Right ventricle myocardium superior (tissue), 1 donor: Measurements from ENCODE around the gene HIBADH. TPM values are rescaled to one million over a fixed set of nuclear protein-coding genes. Genes with fewer than 3 reads are reported as not detected.

ENCODE experiments used
- ATAC-seq: fragments of 200-7000 bp; cut with Tn5 transposase; one replicate; pipeline ENCODE4 v1.9.1; 2020; ENCODE audit warnings: mild to moderate bottlenecking; ENCODE audit not compliant: poor library complexity
- DNase-seq: peaks from one replicate; pipeline ENCODE4 v3.0.0-alpha.2; 2020
- intact Hi-C: fragments of 100-400 bp; cut with DNase I; formaldehyde crosslinking; loops from one replicate; pipeline ENCODE4 v1.11.2; 2022
- total RNA-seq: library from RNA; stranded (reverse); fragmentation: NEBNext Ultra II Directional; extraction: Animal tissue kit (Norgen Biotek cat#: 25700); gene quantifications from one replicate; pipeline ENCODE4 v1.2.1, GENCODE V29; 2021
- donor health status: DM: no; HTN: yes; CAD: no; lungs with severe emphysema.

Gene HIBADH
- total RNA-seq, 1 donor from 2014 or later = 113 TPM

DNA sequence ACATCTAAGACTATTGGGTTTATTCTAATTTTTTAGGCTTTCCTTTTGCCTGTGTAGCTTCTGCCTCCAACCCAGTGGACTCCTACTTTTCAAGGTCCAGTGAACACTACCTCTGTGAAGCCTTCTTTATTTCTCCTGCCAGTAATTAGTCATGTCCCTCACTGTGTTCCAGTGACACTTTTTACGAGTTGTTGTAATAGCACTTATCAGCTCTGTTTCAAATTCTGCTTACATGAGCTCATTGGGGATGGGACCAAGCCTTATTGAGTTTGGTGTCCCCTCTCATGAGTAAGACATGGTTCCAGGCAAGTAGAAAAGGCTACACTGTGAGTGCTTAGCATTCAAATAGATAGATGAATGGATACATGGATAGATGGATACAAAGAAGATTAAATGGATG lies 184.6 kb downstream of the HIBADH start:
- intact Hi-C loops = no loop called here
- ATAC-seq = no peak
- no peak for DNase-seq

GRCh38 chr7:27476493-27476892 lies 186.2 kb downstream of the HIBADH start:
- intact Hi-C loops = no loop called here
- no peak for ATAC-seq
- DNase-seq = no peak

Other genes with a start within 250 kb of the HIBADH start
- gene TAX1BP1, start 77.3 kb upstream of the HIBADH start, total RNA-seq = 158 TPM